ENCODE measurements around the gene CDC42BPB. TPM values are rescaled to one million over a fixed set of nuclear protein-coding genes. Genes with fewer than 3 reads are reported as not detected.

The CDC42BPB gene
- total and polyA plus RNA-seq, 11 donors = 31.1 to 124 (median 68.9) TPM

DNA sequence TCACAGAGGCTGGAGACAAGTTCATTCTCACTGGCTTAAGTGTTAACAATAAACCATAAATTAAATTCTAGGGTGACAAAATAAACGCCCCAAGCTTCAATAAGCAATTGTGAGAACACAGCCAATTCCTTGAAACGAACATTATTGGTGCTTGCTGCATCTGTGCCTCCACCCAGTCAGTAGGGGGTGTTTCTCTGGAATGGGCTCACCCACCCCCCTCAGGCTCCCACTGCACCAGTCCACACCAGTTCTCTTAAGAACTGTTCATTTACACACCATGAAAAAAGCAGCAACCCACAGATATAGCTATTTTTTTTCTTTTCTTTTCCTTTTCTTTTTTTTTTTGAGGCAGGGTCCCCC is 34.7 kb downstream of the CDC42BPB start:
- peak in 1 of 5 donors; percentile 5 for DNase-seq
- WGBS, 4 donors = 46 to 57% (median 52%) methylated on average over 2 of the region's 2 CpGs
- H3K36me3 ChIP-seq = peaks cover 0 to 10% (median 0%) of the 10 kb centered on the region in 9 donors
- no peaks in the 10 kb centered on the region for H3K27me3 ChIP-seq
- TF ChIP-seq, protein P1, sequence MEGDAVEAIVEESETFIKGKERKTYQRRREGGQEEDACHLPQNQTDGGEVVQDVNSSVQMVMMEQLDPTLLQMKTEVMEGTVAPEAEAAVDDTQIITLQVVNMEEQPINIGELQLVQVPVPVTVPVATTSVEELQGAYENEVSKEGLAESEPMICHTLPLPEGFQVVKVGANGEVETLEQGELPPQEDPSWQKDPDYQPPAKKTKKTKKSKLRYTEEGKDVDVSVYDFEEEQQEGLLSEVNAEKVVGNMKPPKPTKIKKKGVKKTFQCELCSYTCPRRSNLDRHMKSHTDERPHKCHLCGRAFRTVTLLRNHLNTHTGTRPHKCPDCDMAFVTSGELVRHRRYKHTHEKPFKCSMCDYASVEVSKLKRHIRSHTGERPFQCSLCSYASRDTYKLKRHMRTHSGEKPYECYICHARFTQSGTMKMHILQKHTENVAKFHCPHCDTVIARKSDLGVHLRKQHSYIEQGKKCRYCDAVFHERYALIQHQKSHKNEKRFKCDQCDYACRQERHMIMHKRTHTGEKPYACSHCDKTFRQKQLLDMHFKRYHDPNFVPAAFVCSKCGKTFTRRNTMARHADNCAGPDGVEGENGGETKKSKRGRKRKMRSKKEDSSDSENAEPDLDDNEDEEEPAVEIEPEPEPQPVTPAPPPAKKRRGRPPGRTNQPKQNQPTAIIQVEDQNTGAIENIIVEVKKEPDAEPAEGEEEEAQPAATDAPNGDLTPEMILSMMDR (IDR thresholded peaks at IDR 0.05) = no peak
- no peak for TF ChIP-seq POLR2A (IDR thresholded peaks at IDR 0.05)
- H3K9me3 ChIP-seq = peaks cover 0 to 8% (median 0%) of the 10 kb centered on the region in 12 donors
- intact Hi-C loops (cut with DNase I) = no loop called here
- H3K4me1 ChIP-seq = peaks cover 0 to 66% (median 43%) of the 10 kb centered on the region in 12 donors
- ATAC-seq = no peak
- peak overlapping the region in 1 of 12 donors; percentile 30 for H3K27ac ChIP-seq
- no peak overlapping the region for H3K4me3 ChIP-seq

DNA sequence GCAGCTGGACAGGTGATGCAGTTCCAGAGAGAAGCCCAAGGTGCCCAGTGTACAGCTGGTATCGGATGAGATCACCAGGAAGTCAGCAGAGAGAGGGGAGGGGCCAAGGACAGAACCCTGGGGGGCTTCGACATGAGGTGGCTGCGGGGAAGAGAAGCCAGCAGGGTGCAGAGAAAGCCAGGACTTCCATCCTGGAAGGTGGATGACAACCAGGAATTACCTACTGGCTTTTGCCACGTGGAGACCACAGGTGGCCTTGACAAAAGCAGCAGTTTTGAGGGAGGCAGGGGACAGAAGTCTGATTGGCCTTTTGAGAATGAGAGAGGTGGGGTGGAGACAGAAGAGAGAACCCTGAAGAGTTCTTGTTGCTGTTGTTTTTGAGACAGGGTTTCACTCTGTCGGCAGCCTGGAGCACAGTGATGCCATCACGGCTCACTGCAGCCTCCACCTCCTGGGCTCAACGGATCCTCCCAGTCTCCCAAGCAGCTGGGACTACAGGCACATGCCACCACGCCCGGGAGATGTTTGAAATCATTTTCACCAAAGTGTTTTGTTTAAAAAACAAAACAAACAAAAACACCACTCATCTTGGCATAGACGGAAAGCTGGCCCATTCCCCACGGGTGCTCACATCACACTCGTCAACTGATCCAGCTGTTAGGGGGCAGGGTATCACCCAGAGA is 35.2 kb downstream of the CDC42BPB start:
- intact Hi-C loops (cut with DNase I) = no loop called here

GRCh38 chr14:103021684-103022001 is 35.7 kb downstream of the CDC42BPB start:
- Histone ChIP-seq H3K27me3 (no peaks in the 10 kb centered on the region), H3K9me3 (peaks cover 0 to 8% (median 0%) of the 10 kb centered on the region in 12 donors), H3K4me1 (peaks cover 0 to 76% (median 43%) of the 10 kb centered on the region in 12 donors), H3K4me3 (no peak overlapping the region), H3K27ac (peak overlapping the region in 1 of 12 donors; percentile 30), H3K36me3 (peaks cover 0 to 10% (median 0%) of the 10 kb centered on the region in 9 donors)
- DNase-seq (peak in 1 of 5 donors; percentile 37), ATAC-seq (peak in 3 of 4 donors; percentile 8 to 29 (median 22))
- intact Hi-C loops (cut with DNase I) = no loop called here
- no peak for TF ChIP-seq POLR2A (IDR thresholded peaks at IDR 0.05)
- TF ChIP-seq, protein P1 (IDR thresholded peaks at IDR 0.05) = no peak
- WGBS, 4 donors = 59 to 69% (median 64%) methylated on average over 11 of the region's 11 CpGs

More for the DNA sequence above, 35.2 kb downstream of the CDC42BPB start:
- H3K27me3 ChIP-seq = no peaks in the 10 kb centered on the region
- 50 to 59% (median 56%) methylated on average over 12 of the region's 12 CpGs for WGBS, 4 donors
- peak in 1 of 5 donors; percentile 10 for DNase-seq
- TF ChIP-seq, protein P1 (IDR thresholded peaks at IDR 0.05) = no peak
- no peak for TF ChIP-seq POLR2A (IDR thresholded peaks at IDR 0.05)
- no peak overlapping the region for H3K4me3 ChIP-seq
- peak in 2 of 4 donors; percentile 23 to 28 for ATAC-seq
- peaks cover 0 to 10% (median 0%) of the 10 kb centered on the region in 9 donors for H3K36me3 ChIP-seq
- H3K4me1 ChIP-seq = peaks cover 0 to 71% (median 43%) of the 10 kb centered on the region in 12 donors
- peak overlapping the region in 1 of 12 donors; percentile 30 for H3K27ac ChIP-seq
- peaks cover 0 to 8% (median 0%) of the 10 kb centered on the region in 12 donors for H3K9me3 ChIP-seq

DNA sequence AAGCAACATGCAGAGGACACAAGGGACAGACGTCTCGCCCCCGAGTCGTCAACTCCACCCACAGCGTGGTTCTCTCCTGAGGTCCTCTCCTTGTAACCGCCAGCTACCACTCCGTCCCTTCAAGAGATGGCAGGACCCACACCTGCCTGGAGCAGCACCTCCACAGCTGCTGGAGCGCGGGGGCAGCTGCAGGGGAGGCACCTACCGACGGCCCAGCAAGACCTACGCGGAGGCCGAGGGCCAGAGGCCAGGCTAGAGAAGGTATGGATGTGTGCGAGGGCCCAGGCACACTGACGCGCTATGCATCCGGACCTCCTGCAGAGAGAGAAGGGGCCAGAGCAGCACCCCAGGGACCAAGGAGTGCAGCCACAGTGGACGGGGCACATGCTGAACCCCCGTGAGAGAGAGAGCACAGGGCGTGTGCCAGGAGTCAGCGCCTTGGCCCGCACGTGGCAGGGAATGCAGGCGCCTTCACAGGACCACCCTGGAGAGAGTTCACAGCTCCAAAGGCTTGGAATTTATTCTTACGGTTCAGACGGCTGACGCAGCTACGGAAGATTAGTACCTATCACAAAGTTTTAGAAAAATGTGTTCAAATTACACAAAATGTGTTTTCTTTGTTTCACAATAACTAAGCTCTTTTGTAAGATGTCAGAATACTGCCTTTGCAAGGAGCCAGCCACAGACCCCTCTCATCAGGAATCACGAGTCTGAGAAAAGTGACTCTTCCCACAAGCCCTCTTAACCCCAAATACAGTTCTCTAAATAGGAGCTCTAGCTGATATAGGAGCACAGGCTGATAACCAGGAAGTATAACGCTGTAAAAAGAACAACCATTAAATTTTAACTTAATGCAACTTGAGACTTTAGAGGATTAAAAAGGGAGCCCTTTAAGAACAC is 36.8 kb downstream of the CDC42BPB start:
- intact Hi-C loops (cut with DNase I) = no loop called here

More for the DNA sequence above, 36.8 kb downstream of the CDC42BPB start:
- Histone ChIP-seq H3K36me3 (peaks cover 0 to 10% (median 0%) of the 10 kb centered on the region in 9 donors), H3K27ac (no peak overlapping the region), H3K9me3 (no peaks in the 10 kb centered on the region), H3K4me1 (peaks cover 0 to 85% (median 50%) of the 10 kb centered on the region in 12 donors), H3K4me3 (no peak overlapping the region), H3K27me3 (no peaks in the 10 kb centered on the region)
- ATAC-seq = peak in 1 of 4 donors; percentile 28
- WGBS, 4 donors = 89 to 93% (median 92%) methylated on average over 23 to 31 of the region's 31 CpGs
- DNase-seq = peak in 1 of 5 donors; percentile 50
- no peak for TF ChIP-seq POLR2A (IDR thresholded peaks at IDR 0.05)
- TF ChIP-seq, protein P1 (IDR thresholded peaks at IDR 0.05) = no peak
